ENCODE measurements around the gene CDK14.

The CDK14 gene

GRCh38 chr7:90850066-90850465, 253.9 kb downstream of the CDK14 start:
- TF ChIP-seq, protein P1, sequence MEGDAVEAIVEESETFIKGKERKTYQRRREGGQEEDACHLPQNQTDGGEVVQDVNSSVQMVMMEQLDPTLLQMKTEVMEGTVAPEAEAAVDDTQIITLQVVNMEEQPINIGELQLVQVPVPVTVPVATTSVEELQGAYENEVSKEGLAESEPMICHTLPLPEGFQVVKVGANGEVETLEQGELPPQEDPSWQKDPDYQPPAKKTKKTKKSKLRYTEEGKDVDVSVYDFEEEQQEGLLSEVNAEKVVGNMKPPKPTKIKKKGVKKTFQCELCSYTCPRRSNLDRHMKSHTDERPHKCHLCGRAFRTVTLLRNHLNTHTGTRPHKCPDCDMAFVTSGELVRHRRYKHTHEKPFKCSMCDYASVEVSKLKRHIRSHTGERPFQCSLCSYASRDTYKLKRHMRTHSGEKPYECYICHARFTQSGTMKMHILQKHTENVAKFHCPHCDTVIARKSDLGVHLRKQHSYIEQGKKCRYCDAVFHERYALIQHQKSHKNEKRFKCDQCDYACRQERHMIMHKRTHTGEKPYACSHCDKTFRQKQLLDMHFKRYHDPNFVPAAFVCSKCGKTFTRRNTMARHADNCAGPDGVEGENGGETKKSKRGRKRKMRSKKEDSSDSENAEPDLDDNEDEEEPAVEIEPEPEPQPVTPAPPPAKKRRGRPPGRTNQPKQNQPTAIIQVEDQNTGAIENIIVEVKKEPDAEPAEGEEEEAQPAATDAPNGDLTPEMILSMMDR (IDR thresholded peaks at IDR 0.05; ENCODE audit: low read depth, low read length, missing control alignments), result no peak

GRCh38 chr7:90850471-90850870, 254.3 kb downstream of the CDK14 start:
- no peak for DNase-seq (ENCODE audit: extremely low read depth, low read depth)
- TF ChIP-seq, protein P1 (IDR thresholded peaks at IDR 0.05; ENCODE audit: low read depth, low read length, missing control alignments), result no peak
- no peak overlapping the region for H3K4me3 ChIP-seq (replicated peaks; ENCODE audit: low read depth, low read length)

More at GRCh38 chr7:90850066-90850465, 253.9 kb downstream of the CDK14 start:
- H3K4me3 ChIP-seq (replicated peaks; ENCODE audit: low read depth, low read length), result no peak overlapping the region
- no peak for DNase-seq (ENCODE audit: extremely low read depth, low read depth)

DNA sequence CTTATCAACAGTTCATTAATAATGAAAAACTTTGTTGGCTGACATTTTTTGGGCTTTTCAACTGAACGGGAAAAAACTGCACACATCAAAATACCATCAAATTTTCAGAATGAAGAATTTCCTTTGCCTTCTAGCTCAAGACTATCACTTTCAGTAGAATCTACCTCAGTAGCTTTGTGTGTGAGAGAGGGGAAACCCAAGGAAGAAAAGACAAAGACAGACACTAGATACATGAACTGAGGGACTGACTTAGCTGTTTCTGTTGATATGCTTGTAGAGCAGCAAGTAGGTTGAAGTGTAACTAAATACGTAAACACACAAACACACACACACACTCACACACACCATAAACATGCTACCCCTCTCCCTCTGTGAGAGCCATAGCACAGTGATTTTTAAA, 257.1 kb downstream of the CDK14 start:
- no peak overlapping the region for H3K4me3 ChIP-seq (replicated peaks; ENCODE audit: low read depth, low read length)
- TF ChIP-seq, protein P1 (IDR thresholded peaks at IDR 0.05; ENCODE audit: low read depth, low read length, missing control alignments), result no peak
- DNase-seq (ENCODE audit: extremely low read depth, low read depth), result no peak

DNA sequence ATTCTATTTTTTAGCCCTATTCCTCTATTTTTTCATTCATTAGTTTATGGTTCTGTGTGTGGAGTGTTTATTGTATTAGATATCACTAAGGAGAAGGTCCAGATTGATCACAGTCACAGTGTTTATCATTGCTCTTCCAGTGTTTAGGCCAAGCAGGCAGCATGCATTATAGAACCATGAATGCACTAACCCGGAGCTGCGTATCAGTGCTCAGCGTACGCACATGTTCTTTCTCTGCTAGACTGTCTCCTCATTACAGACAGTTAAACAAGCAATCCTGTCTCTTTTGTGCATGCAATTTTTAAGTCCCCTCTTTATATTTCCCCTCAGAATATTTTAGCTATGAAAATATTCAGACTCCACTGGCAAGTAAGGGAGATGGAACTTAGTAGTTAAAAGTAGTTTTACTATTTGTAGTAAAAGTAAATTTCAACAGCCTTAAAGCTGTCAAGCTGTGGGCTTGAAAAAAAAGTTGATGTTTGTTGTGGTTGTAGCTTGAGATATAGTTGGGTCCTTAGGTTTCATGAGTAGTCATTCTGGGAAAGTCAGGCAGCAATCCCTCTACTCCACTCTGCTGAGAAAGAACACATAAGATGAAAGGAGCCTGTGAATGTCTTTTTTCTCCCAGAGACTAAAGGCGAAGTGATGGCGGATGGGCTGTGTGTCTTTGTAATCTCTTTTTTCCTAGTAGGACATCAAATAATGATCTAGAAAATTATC, 260.4 kb downstream of the CDK14 start:
- no peak for DNase-seq (ENCODE audit: extremely low read depth, low read depth)
- no peak overlapping the region for H3K4me3 ChIP-seq (replicated peaks; ENCODE audit: low read depth, low read length)
- TF ChIP-seq, protein P1 (IDR thresholded peaks at IDR 0.05; ENCODE audit: low read depth, low read length, missing control alignments), result no peak

DNA sequence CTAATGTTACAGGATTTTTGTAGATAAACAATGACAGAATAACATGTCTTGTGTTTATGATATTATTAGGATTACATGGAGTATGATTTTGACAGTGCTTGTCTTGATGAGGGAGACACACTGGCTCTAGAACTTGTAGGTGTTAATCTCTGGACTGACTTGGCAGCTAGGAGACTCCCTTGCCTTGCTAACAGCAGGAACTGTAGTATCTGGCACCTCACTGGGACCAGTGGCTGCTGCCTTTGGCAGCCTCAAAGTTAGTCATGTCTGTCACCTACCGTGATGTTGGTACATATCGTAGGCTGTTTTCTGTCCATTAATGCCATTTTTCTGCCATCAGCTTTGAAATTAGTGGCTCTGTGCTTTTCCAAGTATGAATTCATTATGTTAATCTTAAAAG, 261.5 kb downstream of the CDK14 start:
- no peak for DNase-seq (ENCODE audit: extremely low read depth, low read depth)
- no peak overlapping the region for H3K4me3 ChIP-seq (replicated peaks; ENCODE audit: low read depth, low read length)
- TF ChIP-seq, protein P1 (IDR thresholded peaks at IDR 0.05; ENCODE audit: low read depth, low read length, missing control alignments), result no peak

GRCh38 chr7:90858546-90858945, 262.4 kb downstream of the CDK14 start:
- DNase-seq (ENCODE audit: extremely low read depth, low read depth), result no peak
- H3K4me3 ChIP-seq (replicated peaks; ENCODE audit: low read depth, low read length), result no peak overlapping the region
- TF ChIP-seq, protein P1 (IDR thresholded peaks at IDR 0.05; ENCODE audit: low read depth, low read length, missing control alignments), result no peak

DNA sequence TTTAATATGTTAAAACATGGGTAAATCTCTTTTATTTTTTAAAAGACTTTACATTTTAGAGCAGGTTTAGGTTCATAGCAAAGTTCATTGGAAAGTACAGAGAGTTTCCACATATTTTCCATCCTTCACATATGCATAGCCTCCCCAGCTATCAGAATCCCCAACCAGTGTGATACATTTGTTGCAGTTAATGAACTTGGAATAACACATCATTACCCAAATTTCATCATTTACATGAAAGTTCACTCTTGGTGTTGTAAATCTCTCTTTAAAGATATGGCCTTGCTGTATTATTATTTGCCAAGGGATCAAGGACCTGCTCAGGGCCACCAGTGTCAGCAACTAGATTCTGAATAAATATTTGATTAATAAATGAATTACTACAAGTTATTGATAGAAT, 263.4 kb downstream of the CDK14 start:
- no peak for DNase-seq (ENCODE audit: extremely low read depth, low read depth)
- H3K4me3 ChIP-seq (replicated peaks; ENCODE audit: low read depth, low read length), result no peak overlapping the region
- TF ChIP-seq, protein P1 (IDR thresholded peaks at IDR 0.05; ENCODE audit: low read depth, low read length, missing control alignments), result no peak
